HG03139 (cell line): Measurements from ENCODE around the gene PLD1.
"Not testable (repeated sequence)": the region's sequence is repeated elsewhere in the genome, so short reads cannot be mapped to it uniquely, and the experiment has no call there.

Source experiments
- ATAC-seq: cut with Tn5 transposase; IDR thresholded peaks from one replicate; pipeline ENCODE4 v1.9.1; 2021; ENCODE audit not compliant: unreplicated experiment

Gene PLD1

GRCh38 chr3:171809861-171810628, at the start of gene PLD1:
PLD1 (minus strand) TSS chr3:171810483; CDS start chr3:171738051, 72,432 bp downstream.
- ATAC-seq: peak; percentile 55

GRCh38 chr3:171858770-171859169, 48.5 kb upstream of the PLD1 start:
- ATAC-seq: not testable (repeated sequence)

- no peak for ATAC-seq
These were observed 44.5 kb upstream of the PLD1 start for GRCh38 chr3:171854649-171855305.

GRCh38 chr3:171851660-171852058, 41.4 kb upstream of the PLD1 start:
- no peak for ATAC-seq

GRCh38 chr3:171850960-171851659, 40.8 kb upstream of the PLD1 start:
- ATAC-seq: no peak

GRCh38 chr3:171850320-171850959, 40.2 kb upstream of the PLD1 start:
- ATAC-seq: no peak

GRCh38 chr3:171849617-171850319, 39.5 kb upstream of the PLD1 start:
- ATAC-seq: no peak

GRCh38 chr3:171847595-171848259, 37.4 kb upstream of the PLD1 start:
- ATAC-seq: no peak

GRCh38 chr3:171847133-171847532, 36.9 kb upstream of the PLD1 start:
- ATAC-seq: no peak

GRCh38 chr3:171846597-171846996, 36.3 kb upstream of the PLD1 start:
- ATAC-seq: peak; percentile 95

- ATAC-seq: no peak
These were observed 35.4 kb upstream of the PLD1 start for GRCh38 chr3:171845481-171846284.

- ATAC-seq: no peak
These were observed 34.6 kb upstream of the PLD1 start for GRCh38 chr3:171844873-171845272.

- no peak for ATAC-seq
These were observed 32.7 kb upstream of the PLD1 start, which contains the start of gene TMEM212 for GRCh38 chr3:171842864-171843518. TMEM212 (plus strand) TSS chr3:171843349; CDS start chr3:171843384, 35 bp downstream.

- ATAC-seq: no peak
These were observed 31.3 kb upstream of the PLD1 start for GRCh38 chr3:171841620-171842000.

- ATAC-seq: no peak
These were observed 30.7 kb upstream of the PLD1 start for GRCh38 chr3:171840811-171841619.

- ATAC-seq: no peak
These were observed 30.1 kb upstream of the PLD1 start for GRCh38 chr3:171840445-171840810.

- ATAC-seq: no peak
These were observed 29.0 kb upstream of the PLD1 start for GRCh38 chr3:171839270-171839669.

- no peak for ATAC-seq
These were observed 28.0 kb upstream of the PLD1 start for GRCh38 chr3:171838218-171838720.
